Endothelial cell of umbilical vein (primary cell): ENCODE measurements around the gene ROBO4. TPM values are rescaled to one million over a fixed set of nuclear protein-coding genes. Genes with fewer than 3 reads are reported as not detected.

Experiments
- BruUV-seq: library from RNA; stranded (reverse); fragments of 400-500 nt; replicated peaks from 2 replicates; lab custom pipeline; 2021; lab: Mats Ljungman, UMichigan
- CTCF ChIA-PET: fragments of 300-600, 350-600 bp; sonication (Branson Sonifier 250); formaldehyde crosslinking; loops from one replicate; lab custom pipeline; 2021; ENCODE audit warnings: antibody characterized with exemption, inconsistent platforms; lab: Charles Lee
- POLR2A ChIA-PET: fragments of 300-600, 350-600 bp; sonication (Branson Sonifier 250); formaldehyde crosslinking; loops from one replicate; lab custom pipeline; 2021; ENCODE audit warnings: antibody characterized with exemption, inconsistent platforms; lab: Charles Lee
- DNase-seq: peaks from one replicate; pipeline ENCODE4 v3.0.0-alpha.2; 2011; ENCODE audit warnings: low read depth, low spot score
- FAIRE-seq: peaks from 2 replicates; lab custom pipeline; 2011; peaks lifted over from hg19 to GRCh38; lab: Jason Lieb, UNC
- H2AFZ ChIP-seq: 2 replicates; pipeline ENCODE4 v1.6.0; 2012; ENCODE audit warnings: low read depth, low read length, control low read depth, inconsistent platforms
- H3K27ac ChIP-seq: 2 replicates; pipeline ENCODE4 v1.5.1; 2011; ENCODE audit warnings: low read depth, mild to moderate bottlenecking, control low read depth, low read length, moderate library complexity; ENCODE audit not compliant: insufficient read depth
- H3K27me3 ChIP-seq, 2 experiments: 2 replicates each; pipeline versions ENCODE4 v1.6.0 to v1.6.1; 2011; ENCODE audit warnings: low read length in 2 of 2, mixed read lengths in 1 of 2; ENCODE audit not compliant: control insufficient read depth in 2 of 2, insufficient read depth in 2 of 2
- H3K36me3 ChIP-seq, 2 experiments: 2 replicates in 1 of 2; 3 replicates in 1 of 2; pipeline ENCODE4 v1.5.1; 2011; ENCODE audit warnings: low read length in 2 of 2, mild to moderate bottlenecking in 1 of 2, moderate library complexity in 1 of 2; ENCODE audit not compliant: control insufficient read depth in 2 of 2, insufficient read depth in 2 of 2; ENCODE audit errors: extremely low read depth in 1 of 2
- H3K4me1 ChIP-seq: 3 replicates; pipeline ENCODE4 v1.5.1; 2011; ENCODE audit warnings: mild to moderate bottlenecking, low read length; ENCODE audit not compliant: control insufficient read depth, insufficient read depth; ENCODE audit errors: extremely low read depth
- H3K4me2 ChIP-seq: 2 replicates; pipeline ENCODE4 v1.6.1; 2011; ENCODE audit warnings: low read length, control low read depth, mixed read lengths; ENCODE audit not compliant: insufficient read depth
- H3K4me3 ChIP-seq, 3 experiments: fragments of 200-600 bp in 1 of 3; sonication (generic), shearing (Covaris generic) in 1 of 3; replicated peaks in 1 of 3; 2 replicates each; pipeline ENCODE4 v1.5.1; 2011 to 2016; ENCODE audit warnings: control low read depth in 3 of 3, low read length in 3 of 3, mild to moderate bottlenecking in 2 of 3, inconsistent platforms in 1 of 3, low read depth in 1 of 3, moderate library complexity in 1 of 3; ENCODE audit not compliant: insufficient read depth in 1 of 3
- H3K79me2 ChIP-seq: 2 replicates; pipeline ENCODE4 v1.6.0; 2012; ENCODE audit warnings: low read length, inconsistent platforms; ENCODE audit not compliant: control insufficient read depth, insufficient read depth
- H3K9ac ChIP-seq: replicated peaks from 2 replicates; pipeline ENCODE3; 2011; ENCODE audit warnings: low read length, control low read depth; ENCODE audit not compliant: insufficient read depth; ENCODE audit errors: extremely low read depth
- H3K9me1 ChIP-seq: replicated peaks from 3 replicates; pipeline ENCODE4 v1.6.0; 2011; ENCODE audit warnings: mild to moderate bottlenecking, low read length; ENCODE audit not compliant: control insufficient read depth, insufficient read depth; ENCODE audit errors: extremely low read depth
- H3K9me3 ChIP-seq: replicated peaks from 2 replicates; pipeline ENCODE4 v1.5.1; 2012; ENCODE audit warnings: low read length, inconsistent platforms; ENCODE audit not compliant: control insufficient read depth, insufficient read depth
- H4K20me1 ChIP-seq: replicated peaks from 2 replicates; pipeline ENCODE3; 2011; ENCODE audit warnings: mild to moderate bottlenecking, low read length; ENCODE audit not compliant: control insufficient read depth, insufficient read depth; ENCODE audit errors: extremely low read depth
- CTCF ChIP-seq, 2 donors: IDR thresholded peaks; 1 replicate in 1 of 2; 2 replicates in 1 of 2; pipeline ENCODE4 v1.5.1; 2011; ENCODE audit warnings: low read length in 2 of 2, mild to moderate bottlenecking in 2 of 2, moderate library complexity in 2 of 2, control low read depth in 1 of 2, inconsistent platforms in 1 of 2, low read depth in 1 of 2; ENCODE audit not compliant: insufficient read depth in 1 of 2; ENCODE audit errors: extremely low read depth in 1 of 2
- FOS ChIP-seq: IDR thresholded peaks from 2 replicates; pipeline ENCODE4 v1.6.1; 2011; ENCODE audit warnings: mild to moderate bottlenecking, low read length, moderate library complexity, borderline replicate concordance; ENCODE audit not compliant: insufficient read depth
- GATA2 ChIP-seq: IDR thresholded peaks from 2 replicates; pipeline ENCODE4 v1.7.0; 2011; ENCODE audit warnings: low read depth, mild to moderate bottlenecking, moderate library complexity, mixed read lengths, low read length; ENCODE audit not compliant: insufficient read length, insufficient read depth
- JUN ChIP-seq: IDR thresholded peaks from 2 replicates; pipeline ENCODE4 v1.6.1; 2011; ENCODE audit warnings: borderline replicate concordance, low read depth; ENCODE audit not compliant: insufficient read length, insufficient read depth
- MAX ChIP-seq: IDR thresholded peaks from 2 replicates; pipeline ENCODE4 v1.6.1; 2011; ENCODE audit not compliant: insufficient read depth, insufficient read length
- POLR2A ChIP-seq: IDR thresholded peaks from 2 replicates; pipeline ENCODE4 v1.6.1; 2012; ENCODE audit warnings: low read depth, mild to moderate bottlenecking, control low read depth, low read length
- dilution Hi-C: fragments of 300-500 bp; cut with MboI; formaldehyde crosslinking; loops from one replicate; pipeline ENCODE4 v1.15.0; 2019; ENCODE audit warnings: low sequenced_read_pairs; ENCODE audit not compliant: extremely low pct_ligation_motif_present
- intact Hi-C: fragments of 100-400 bp; cut with micrococcal nuclease; formaldehyde crosslinking; loops from one replicate; pipeline ENCODE4 v1.10.0; 2022
- polyA plus RNA-seq, 4 experiments: library from polyadenylated mRNA; depleted of rRNA in 3 of 4; stranded (reverse) in 3 of 4; unstranded in 1 of 4; fragments of >200 nt; gene quantifications; 2 replicates each; pipeline versions ENCODE4 v1.2.1 to v1.2.3, GENCODE V29; 2011 to 2012; ENCODE audit warnings: missing spikeins in 1 of 4
- total RNA-seq: library from RNA; stranded (reverse); gene quantifications from 2 replicates; pipeline ENCODE4 v1.2.3, GENCODE V29; 2021

Gene ROBO4
- total and polyA plus RNA-seq, 2 donors (not counting 3 experiments of a cell fraction or from before 2014, with no cell fraction given), result 260 to 474 TPM

- POLR2A ChIA-PET, result interaction anchor here (0.9 to 1.5 kb wide), 3 partner anchors 24 to 41 kb away, joined by 3 to 6 read pairs (median 4); no protein-coding TSS in a partner anchor
- H3K9ac ChIP-seq, result peak overlapping the region; percentile 57
- H3K27ac ChIP-seq, result peak overlapping the region; percentile 22
- peaks cover 9% of the 10 kb centered on the region for H3K4me1 ChIP-seq
- CTCF ChIA-PET, result interaction anchor here (0.6 to 3.3 kb wide), 14 partner anchors 9 to 425 kb away, joined by 3 to 38 read pairs (median 4); partner anchors contain the start of genes CCDC15 and ROBO4
- intact Hi-C loops, result loop anchor here (1.0 to 2.0 kb wide), 3 partner anchors 22 to 45 kb away; partner anchors contain the start of gene CCDC15
- peak overlapping the region in 2 of 3 experiments; percentile 31 to 39 for H3K4me3 ChIP-seq
- H3K9me3 ChIP-seq, result no peaks in the 10 kb centered on the region
- DNase-seq, result peak; percentile 82
- no peaks in the 10 kb centered on the region for H4K20me1 ChIP-seq
- H3K9me1 ChIP-seq, result no peaks in the 10 kb centered on the region
- peak overlapping the region; percentile 86 for H2AFZ ChIP-seq
- BruUV-seq, result no TSS peak
- no peaks in the 10 kb centered on the region for H3K36me3 ChIP-seq
- peak overlapping the region; percentile 54 for H3K4me2 ChIP-seq
- TF ChIP-seq FOS, result no peak
- no peak for TF ChIP-seq JUN
- TF ChIP-seq MAX, result no peak
- peak; percentile 62 for TF ChIP-seq POLR2A
- no peak for TF ChIP-seq CTCF (IDR thresholded peaks at IDR 0.05; ENCODE audit: extremely low read depth in 1 of 2, insufficient read depth in 1 of 2, low read depth in 1 of 2, low read length in 2 of 2)
- TF ChIP-seq GATA2, result no peak
- dilution Hi-C loops, result no loop called here
- H3K79me2 ChIP-seq, result no peaks in the 10 kb centered on the region
- FAIRE-seq, result peak; percentile 82
- H3K27me3 ChIP-seq, result no peaks in the 10 kb centered on the region
These were observed 23.4 kb upstream of the ROBO4 start for GRCh38 chr11:124920870-124921609.
